Astrocyte of the cerebellum (primary cell): ENCODE measurements around the gene SHROOM2.
"Not testable (repeated sequence)": the region's sequence is repeated elsewhere in the genome, so short reads cannot be mapped to it uniquely, and the experiment has no call there.

Experiments used
- DNase-seq: peaks from one replicate; pipeline ENCODE4 v3.0.0-alpha.2; 2011; ENCODE audit warnings: low read depth
- H3K4me3 ChIP-seq: 2 replicates; pipeline ENCODE4 v1.5.1; 2011; ENCODE audit warnings: mild to moderate bottlenecking, low read depth, low read length, moderate library complexity
- CTCF ChIP-seq: IDR thresholded peaks from 2 replicates; pipeline ENCODE4 v1.5.1; 2012; ENCODE audit warnings: low read length, low read depth, moderate library complexity, mild to moderate bottlenecking; ENCODE audit errors: missing control alignments
- in situ Hi-C: cut with HindIII; loops from 2 replicates; pipeline ENCODE4 v1.10.0; 2017; ENCODE audit warnings: low sequenced_read_pairs

The SHROOM2 gene

GRCh38 chrX:9794495-9794894 lies 8.3 kb downstream of the SHROOM2 start:
- in situ Hi-C loops = no loop called here
- TF ChIP-seq CTCF = no peak
- DNase-seq = no peak
- no peak overlapping the region for H3K4me3 ChIP-seq

DNA sequence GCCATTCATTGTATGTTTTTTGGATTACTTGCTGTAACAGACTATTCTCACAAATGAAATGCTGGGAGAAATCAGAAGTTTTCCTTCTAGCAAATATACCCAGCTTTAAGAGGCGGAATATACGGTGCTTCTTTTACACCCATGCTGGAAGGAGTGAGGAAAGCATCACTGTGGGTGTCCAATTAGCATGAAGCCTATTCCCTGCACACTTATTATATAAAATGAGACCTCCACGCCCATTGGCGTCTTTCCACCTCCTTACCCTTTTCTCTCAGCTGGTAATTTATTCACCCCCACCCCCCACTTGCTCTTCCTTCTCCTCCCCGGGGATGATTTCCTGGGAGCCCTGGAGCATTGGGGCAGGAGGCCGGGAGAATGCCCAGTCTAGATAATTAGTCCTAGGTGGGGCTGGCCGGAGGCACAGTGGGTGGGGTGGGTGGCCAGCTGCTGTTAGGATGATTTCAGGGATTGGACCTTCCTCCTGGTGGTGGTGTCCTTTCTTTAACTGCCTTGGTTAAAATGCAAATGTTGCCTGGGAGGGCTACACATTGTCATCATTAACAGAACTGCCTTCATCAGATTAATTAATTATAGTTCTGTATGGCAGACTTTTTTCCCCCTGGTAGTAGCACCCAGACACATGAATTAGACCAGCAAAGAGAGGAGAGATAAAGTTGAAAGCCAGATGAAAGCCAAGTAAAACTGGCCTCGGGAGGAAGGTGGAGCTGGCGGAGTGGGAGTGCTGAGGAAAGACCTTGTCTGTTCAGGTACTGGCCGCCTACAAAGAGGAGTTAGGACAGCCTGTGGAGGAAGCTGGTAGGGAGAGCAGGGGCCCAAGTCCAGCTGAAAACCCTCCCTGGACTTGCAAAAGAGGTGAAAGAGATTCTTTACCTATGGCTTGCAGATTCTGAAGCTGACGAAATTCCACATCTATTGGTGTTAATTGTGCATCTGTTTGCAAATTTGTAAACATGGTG lies 11.4 kb downstream of the SHROOM2 start:
- in situ Hi-C loops = no loop called here
- no peak for DNase-seq
- no peak overlapping the region for H3K4me3 ChIP-seq

DNA sequence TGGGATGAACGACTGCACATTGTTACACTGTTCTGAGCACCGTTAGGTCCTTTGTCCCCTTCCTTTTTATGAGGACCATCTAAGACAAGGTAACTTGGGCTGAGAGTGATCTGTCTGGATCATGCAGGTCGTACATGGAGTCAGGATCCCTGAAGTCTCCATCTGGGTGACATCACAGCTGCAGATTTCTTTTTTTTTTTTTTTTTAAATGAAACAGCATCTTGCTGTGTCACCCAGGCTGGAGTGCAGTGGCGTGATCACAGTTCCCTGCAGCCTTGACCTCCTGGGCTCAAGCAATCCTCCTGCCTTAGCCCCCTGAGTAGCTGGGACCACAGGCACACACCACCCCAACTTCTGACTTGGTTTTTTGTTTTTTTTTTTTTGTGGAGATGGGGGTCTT lies 16.5 kb downstream of the SHROOM2 start:
- TF ChIP-seq CTCF = no peak
- no peak overlapping the region for H3K4me3 ChIP-seq
- in situ Hi-C loops = no loop called here

More for the DNA sequence above, 11.4 kb downstream of the SHROOM2 start:
- TF ChIP-seq CTCF = no peak

GRCh38 chrX:9804444-9804843 lies 18.2 kb downstream of the SHROOM2 start:
- H3K4me3 ChIP-seq = no peak overlapping the region
- DNase-seq = no peak
- no peak for TF ChIP-seq CTCF
- in situ Hi-C loops = no loop called here

More for the DNA sequence above, 16.5 kb downstream of the SHROOM2 start:
- DNase-seq = no peak

DNA sequence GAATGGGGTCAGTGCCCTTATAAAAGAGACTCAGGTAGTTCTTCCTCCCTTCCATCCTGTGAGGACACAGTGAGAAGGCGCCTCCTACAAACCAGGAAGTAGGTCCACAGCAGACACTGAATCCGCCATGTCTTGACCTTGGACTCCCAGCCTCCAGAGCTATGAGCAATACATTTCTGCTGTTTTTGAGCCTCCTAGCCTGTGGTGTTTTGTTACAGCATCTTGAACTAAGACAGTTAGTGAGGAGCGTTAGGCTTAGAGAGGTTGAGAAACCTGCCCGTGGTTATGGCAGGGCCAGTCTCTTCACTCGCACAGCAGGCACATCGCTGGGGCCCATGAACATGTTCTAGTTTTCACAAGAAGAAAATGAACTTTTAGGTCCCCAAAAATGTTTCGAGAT lies 19.7 kb downstream of the SHROOM2 start:
- in situ Hi-C loops = no loop called here
- no peak for TF ChIP-seq CTCF
- no peak overlapping the region for H3K4me3 ChIP-seq
- DNase-seq = no peak

GRCh38 chrX:9807355-9808182 lies 21.3 kb downstream of the SHROOM2 start:
- in situ Hi-C loops = no loop called here
- no peak for TF ChIP-seq CTCF
- no peak for DNase-seq
- no peak overlapping the region for H3K4me3 ChIP-seq

- H3K4me3 ChIP-seq, DNase-seq, in situ Hi-C loops: not testable (repeated sequence)
Measured at GRCh38 chrX:9809876-9810275, 23.6 kb downstream of the SHROOM2 start.

DNA sequence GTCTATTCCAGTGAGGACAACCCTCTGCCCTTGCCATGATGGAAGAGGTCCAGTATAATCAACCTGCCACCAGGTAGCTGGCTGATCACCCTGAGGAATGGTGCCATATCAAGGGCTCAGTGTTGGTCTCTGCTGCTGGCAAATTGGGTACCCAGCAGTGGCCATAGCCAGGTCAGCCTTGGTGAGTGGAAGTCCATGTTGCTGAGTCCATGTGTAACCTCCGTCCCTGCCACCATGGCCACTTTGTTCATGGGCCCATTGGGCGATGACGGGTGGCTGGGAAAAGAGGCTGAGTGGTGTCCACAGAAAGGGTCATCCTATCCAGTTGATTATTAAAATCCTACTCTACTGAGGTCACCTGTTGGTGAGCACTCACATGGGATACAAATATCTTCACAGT lies 24.9 kb downstream of the SHROOM2 start:
- DNase-seq, in situ Hi-C loops, H3K4me3 ChIP-seq: not testable (repeated sequence)
